Measurements from ENCODE around the gene KCNJ4. TPM values are rescaled to one million over a fixed set of nuclear protein-coding genes. Genes with fewer than 3 reads are reported as not detected.

KCNJ4 gene
- total RNA-seq, 3 donors from 2014 or later, result not detected

- no peaks in the 10 kb centered on the region for H3K36me3 ChIP-seq (ENCODE audit: low read depth)
- DNase-seq (no peak), ATAC-seq (no peak)
- intact Hi-C loops (cut with DNase I, micrococcal nuclease), result no loop called here
- no peak overlapping the region for H3K4me3 ChIP-seq
- H3K9me3 ChIP-seq, result no peaks in the 10 kb centered on the region
- TF ChIP-seq CTCF (IDR thresholded peaks at IDR 0.05), result no peak
- H3K4me1 ChIP-seq (ENCODE audit: low read depth), result peaks cover 3% of the 10 kb centered on the region
Measured at GRCh38 chr22:38469306-38469781, 14.3 kb upstream of the KCNJ4 start.

- Histone ChIP-seq H3K36me3 (ENCODE audit: low read depth) (no peaks in the 10 kb centered on the region), H3K4me3 (no peak overlapping the region), H3K9me3 (no peaks in the 10 kb centered on the region), H3K4me1 (ENCODE audit: low read depth) (peaks cover 3% of the 10 kb centered on the region)
- ATAC-seq (no peak), DNase-seq (no peak)
- intact Hi-C loops (cut with DNase I, micrococcal nuclease), result no loop called here
- TF ChIP-seq CTCF (IDR thresholded peaks at IDR 0.05), result no peak
Measured at GRCh38 chr22:38468443-38469305, 13.7 kb upstream of the KCNJ4 start.

- intact Hi-C loops (cut with DNase I, micrococcal nuclease), result no loop called here
- peak; percentile 94 for ATAC-seq
- H3K4me3 ChIP-seq, result no peak within 1 kb of the TSS
Measured at GRCh38 chr22:38467904-38468442, 13.0 kb upstream of the KCNJ4 start, which contains the start of gene KDELR3. TSS of gene KDELR3 (plus strand) at chr22:38468096. CDS start at chr22:38468234, 138 bp downstream.

GRCh38 chr22:38467438-38467903, 12.5 kb upstream of the KCNJ4 start:
- H3K36me3 ChIP-seq (ENCODE audit: low read depth), result no peaks in the 10 kb centered on the region
- H3K4me3 ChIP-seq, result no peak overlapping the region
- peak; percentile 58 for ATAC-seq
- DNase-seq, result peak; percentile 57 to 75 (median 72)
- intact Hi-C loops (cut with DNase I, micrococcal nuclease), result no loop called here
- peaks cover 3% of the 10 kb centered on the region for H3K4me1 ChIP-seq (ENCODE audit: low read depth)
- no peak for TF ChIP-seq CTCF (IDR thresholded peaks at IDR 0.05)
- H3K9me3 ChIP-seq, result no peaks in the 10 kb centered on the region

More at GRCh38 chr22:38467904-38468442, 13.0 kb upstream of the KCNJ4 start, which contains the start of gene KDELR3:
- TF ChIP-seq CTCF (IDR thresholded peaks at IDR 0.05), result no peak
- peak; percentile 76 to 85 (median 77) for DNase-seq
- H3K4me1 ChIP-seq (ENCODE audit: low read depth), result peaks cover 3% of the 10 kb centered on the region
- no peaks in the 10 kb centered on the region for H3K9me3 ChIP-seq
- H3K36me3 ChIP-seq (ENCODE audit: low read depth), result no peaks in the 10 kb centered on the region

- Histone ChIP-seq H3K36me3 (ENCODE audit: low read depth) (no peaks in the 10 kb centered on the region), H3K9me3 (no peaks in the 10 kb centered on the region), H3K4me1 (ENCODE audit: low read depth) (peaks cover 13% of the 10 kb centered on the region), H3K4me3 (no peak overlapping the region)
- intact Hi-C loops (cut with DNase I, micrococcal nuclease), result no loop called here
- DNase-seq (peak in 1 of 3 donors; percentile 40), ATAC-seq (peak; percentile 45)
- TF ChIP-seq CTCF (IDR thresholded peaks at IDR 0.05), result no peak
Measured at GRCh38 chr22:38465673-38466490, 10.9 kb upstream of the KCNJ4 start.

Data from mucosa of descending colon (tissue), 3 donors.